ENCODE measurements around the gene ATXN1. TPM values are rescaled to one million over a fixed set of nuclear protein-coding genes. Genes with fewer than 3 reads are reported as not detected.
A peak's percentile ranks its signal among the peaks of the same experiment; 100 is the strongest.

ATXN1 gene
- total and polyA plus RNA-seq, 2 experiments from 2014 or later = 4.8 to 9.1 TPM

DNA sequence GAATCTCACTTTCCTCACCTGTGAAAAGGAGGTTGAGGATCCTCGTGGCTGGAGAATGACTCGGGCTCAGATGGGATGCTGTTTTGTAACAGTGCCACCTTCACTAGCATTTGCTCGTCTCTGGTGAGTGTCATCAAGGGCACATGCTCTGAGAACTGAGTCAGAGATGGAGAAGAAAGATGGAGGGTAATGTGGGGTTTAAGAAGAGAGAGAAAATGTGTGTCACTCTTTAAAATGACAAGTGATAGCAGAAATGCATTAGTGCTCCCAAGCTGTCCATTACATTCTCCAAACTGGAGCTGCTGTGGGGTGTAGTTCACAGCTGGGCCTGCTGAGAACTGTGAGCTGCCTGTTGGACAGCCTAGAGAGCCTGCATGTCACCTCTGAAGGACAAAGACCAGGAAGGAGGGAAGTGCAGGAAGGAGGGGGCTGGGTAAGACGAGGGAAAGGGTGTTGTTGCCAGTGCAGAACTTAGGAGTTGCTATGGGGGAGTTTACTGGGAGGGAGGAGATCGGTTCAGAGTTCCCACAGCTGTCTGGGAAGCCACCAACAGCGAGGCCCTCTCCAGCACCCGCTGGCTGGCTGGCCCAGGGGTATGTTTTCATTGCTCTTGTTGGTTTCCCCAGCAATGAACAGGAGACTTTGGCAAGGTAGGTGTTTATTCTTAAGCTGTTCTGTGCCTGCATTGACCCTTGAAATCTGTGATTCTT lies 503.1 kb downstream of the ATXN1 start:
- peaks cover 7% of the 10 kb centered on the region for H3K27me3 Mint-ChIP-seq (ENCODE audit: insufficient read depth, low read depth, poor library complexity)
- H3F3A ChIP-seq (replicated peaks; ENCODE audit: low read depth) = no peaks in the 10 kb centered on the region
- no peaks in the 10 kb centered on the region for H3K36me3 ChIP-seq (ENCODE audit: insufficient read depth)
- H3K4me3 Mint-ChIP-seq = no peak overlapping the region; the same call in 2 of the 3 replicates
- no peaks in the 10 kb centered on the region for H3K36me3 Mint-ChIP-seq (ENCODE audit: low read depth)
- H3K9me2 ChIP-seq (ENCODE audit: insufficient read depth) = peaks cover 7% of the 10 kb centered on the region
- no peaks in the 10 kb centered on the region for H4K20me1 ChIP-seq (replicated peaks; ENCODE audit: insufficient read depth)
- H3K9me3 Mint-ChIP-seq = no peaks in the 10 kb centered on the region
- ATAC-seq (peak; percentile 82), DNase-seq (ENCODE audit: low spot score) (peak; percentile 51)
- H3K4me2 ChIP-seq = peak overlapping the region; percentile 15; the same call in 1 of the 2 replicates
- peaks cover 19% of the 10 kb centered on the region for H3K4me1 Mint-ChIP-seq
- H3K27ac Mint-ChIP-seq = no peak overlapping the region
- peak overlapping the region; percentile 73 for H2AFZ ChIP-seq
- H3K4me3 ChIP-seq = no peak overlapping the region
- TF ChIP-seq ETS1 (IDR thresholded peaks at IDR 0.05) (no peak), JUNB (IDR thresholded peaks at IDR 0.05; ENCODE audit: unreplicated experiment) (no peak), EZH2phosphoT487 (IDR thresholded peaks at IDR 0.05; ENCODE audit: unreplicated experiment) (no peak), POLR2AphosphoS5 (IDR thresholded peaks at IDR 0.05; ENCODE audit: low read depth) (no peak), EZH2 (IDR thresholded peaks at IDR 0.05; ENCODE audit: low read depth, unreplicated experiment) (no peak), STAT1 (IDR thresholded peaks at IDR 0.05; ENCODE audit: unreplicated experiment) (no peak)
- TF ChIP-seq, protein P1, sequence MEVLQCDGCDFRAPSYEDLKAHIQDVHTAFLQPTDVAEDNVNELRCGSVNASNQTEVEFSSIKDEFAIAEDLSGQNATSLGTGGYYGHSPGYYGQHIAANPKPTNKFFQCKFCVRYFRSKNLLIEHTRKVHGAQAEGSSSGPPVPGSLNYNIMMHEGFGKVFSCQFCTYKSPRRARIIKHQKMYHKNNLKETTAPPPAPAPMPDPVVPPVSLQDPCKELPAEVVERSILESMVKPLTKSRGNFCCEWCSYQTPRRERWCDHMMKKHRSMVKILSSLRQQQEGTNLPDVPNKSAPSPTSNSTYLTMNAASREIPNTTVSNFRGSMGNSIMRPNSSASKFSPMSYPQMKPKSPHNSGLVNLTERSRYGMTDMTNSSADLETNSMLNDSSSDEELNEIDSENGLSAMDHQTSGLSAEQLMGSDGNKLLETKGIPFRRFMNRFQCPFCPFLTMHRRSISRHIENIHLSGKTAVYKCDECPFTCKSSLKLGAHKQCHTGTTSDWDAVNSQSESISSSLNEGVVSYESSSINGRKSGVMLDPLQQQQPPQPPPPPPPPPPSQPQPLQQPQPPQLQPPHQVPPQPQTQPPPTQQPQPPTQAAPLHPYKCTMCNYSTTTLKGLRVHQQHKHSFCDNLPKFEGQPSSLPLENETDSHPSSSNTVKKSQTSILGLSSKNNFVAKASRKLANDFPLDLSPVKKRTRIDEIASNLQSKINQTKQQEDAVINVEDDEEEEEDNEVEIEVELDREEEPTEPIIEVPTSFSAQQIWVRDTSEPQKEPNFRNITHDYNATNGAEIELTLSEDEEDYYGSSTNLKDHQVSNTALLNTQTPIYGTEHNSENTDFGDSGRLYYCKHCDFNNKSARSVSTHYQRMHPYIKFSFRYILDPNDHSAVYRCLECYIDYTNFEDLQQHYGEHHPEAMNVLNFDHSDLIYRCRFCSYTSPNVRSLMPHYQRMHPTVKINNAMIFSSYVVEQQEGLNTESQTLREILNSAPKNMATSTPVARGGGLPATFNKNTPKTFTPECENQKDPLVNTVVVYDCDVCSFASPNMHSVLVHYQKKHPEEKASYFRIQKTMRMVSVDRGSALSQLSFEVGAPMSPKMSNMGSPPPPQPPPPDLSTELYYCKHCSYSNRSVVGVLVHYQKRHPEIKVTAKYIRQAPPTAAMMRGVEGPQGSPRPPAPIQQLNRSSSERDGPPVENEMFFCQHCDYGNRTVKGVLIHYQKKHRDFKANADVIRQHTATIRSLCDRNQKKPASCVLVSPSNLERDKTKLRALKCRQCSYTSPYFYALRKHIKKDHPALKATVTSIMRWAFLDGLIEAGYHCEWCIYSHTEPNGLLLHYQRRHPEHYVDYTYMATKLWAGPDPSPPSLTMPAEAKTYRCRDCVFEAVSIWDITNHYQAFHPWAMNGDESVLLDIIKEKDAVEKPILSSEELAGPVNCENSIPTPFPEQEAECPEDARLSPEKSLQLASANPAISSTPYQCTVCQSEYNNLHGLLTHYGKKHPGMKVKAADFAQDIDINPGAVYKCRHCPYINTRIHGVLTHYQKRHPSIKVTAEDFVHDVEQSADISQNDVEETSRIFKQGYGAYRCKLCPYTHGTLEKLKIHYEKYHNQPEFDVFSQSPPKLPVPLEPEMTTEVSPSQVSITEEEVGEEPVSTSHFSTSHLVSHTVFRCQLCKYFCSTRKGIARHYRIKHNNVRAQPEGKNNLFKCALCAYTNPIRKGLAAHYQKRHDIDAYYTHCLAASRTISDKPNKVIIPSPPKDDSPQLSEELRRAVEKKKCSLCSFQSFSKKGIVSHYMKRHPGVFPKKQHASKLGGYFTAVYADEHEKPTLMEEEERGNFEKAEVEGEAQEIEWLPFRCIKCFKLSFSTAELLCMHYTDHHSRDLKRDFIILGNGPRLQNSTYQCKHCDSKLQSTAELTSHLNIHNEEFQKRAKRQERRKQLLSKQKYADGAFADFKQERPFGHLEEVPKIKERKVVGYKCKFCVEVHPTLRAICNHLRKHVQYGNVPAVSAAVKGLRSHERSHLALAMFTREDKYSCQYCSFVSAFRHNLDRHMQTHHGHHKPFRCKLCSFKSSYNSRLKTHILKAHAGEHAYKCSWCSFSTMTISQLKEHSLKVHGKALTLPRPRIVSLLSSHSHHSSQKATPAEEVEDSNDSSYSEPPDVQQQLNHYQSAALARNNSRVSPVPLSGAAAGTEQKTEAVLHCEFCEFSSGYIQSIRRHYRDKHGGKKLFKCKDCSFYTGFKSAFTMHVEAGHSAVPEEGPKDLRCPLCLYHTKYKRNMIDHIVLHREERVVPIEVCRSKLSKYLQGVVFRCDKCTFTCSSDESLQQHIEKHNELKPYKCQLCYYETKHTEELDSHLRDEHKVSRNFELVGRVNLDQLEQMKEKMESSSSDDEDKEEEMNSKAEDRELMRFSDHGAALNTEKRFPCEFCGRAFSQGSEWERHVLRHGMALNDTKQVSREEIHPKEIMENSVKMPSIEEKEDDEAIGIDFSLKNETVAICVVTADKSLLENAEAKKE (CRISPR knock-in tag; IDR thresholded peaks at IDR 0.05) = peak; percentile 68
- H3K27me3 ChIP-seq (ENCODE audit: insufficient read depth) = no peaks in the 10 kb centered on the region
- no peak overlapping the region for H3K27ac ChIP-seq (ENCODE audit: low read depth)
- no peaks in the 10 kb centered on the region for H3K79me2 ChIP-seq (replicated peaks; ENCODE audit: insufficient read depth)
- peaks cover 18% of the 10 kb centered on the region; the same call in 1 of the 2 replicates for H3K4me1 ChIP-seq (ENCODE audit: insufficient read depth)

All from GM23338 (cell line).